Urothelium cell line (cell line): Measurements from ENCODE around the gene TTYH3.
"Not testable (repeated sequence)": the region's sequence is repeated elsewhere in the genome, so short reads cannot be mapped to it uniquely, and the experiment has no call there.

Experiments
- DNase-seq: peaks from one replicate; pipeline ENCODE4 v3.0.0; 2011; ENCODE audit warnings: low spot score, mixed read lengths
- FAIRE-seq: peaks from 2 replicates; lab custom pipeline; 2011; peaks lifted over from hg19 to GRCh38; lab: Jason Lieb, UNC

Gene TTYH3

GRCh38 chr7:2631946-2632732 is at the start of gene TTYH3:
TTYH3 (plus strand) TSS chr7:2631986; CDS start chr7:2632156, 170 bp downstream.
- DNase-seq (no peak), FAIRE-seq (no peak)

GRCh38 chr7:2582006-2582735 is 49.6 kb upstream of the TTYH3 start:
- DNase-seq = no peak
- FAIRE-seq = peak; percentile 85

GRCh38 chr7:2583798-2584580 is 47.8 kb upstream of the TTYH3 start:
- FAIRE-seq = peak; percentile 91
- no peak for DNase-seq

GRCh38 chr7:2585446-2585845 is 46.3 kb upstream of the TTYH3 start:
- FAIRE-seq = peak; percentile 83
- DNase-seq = no peak

GRCh38 chr7:2586326-2587020 is 45.3 kb upstream of the TTYH3 start:
- peak; percentile 65 for FAIRE-seq
- DNase-seq = no peak

GRCh38 chr7:2587134-2587533 is 44.7 kb upstream of the TTYH3 start:
- DNase-seq (no peak), FAIRE-seq (no peak)

GRCh38 chr7:2587778-2588177 is 44.0 kb upstream of the TTYH3 start:
- no peak for DNase-seq
- peak; percentile 87 for FAIRE-seq

- FAIRE-seq = peak; percentile 73
- no peak for DNase-seq
Observed at GRCh38 chr7:2589341-2589740, 42.4 kb upstream of the TTYH3 start.

GRCh38 chr7:2589941-2590340 is 41.8 kb upstream of the TTYH3 start:
- not testable (repeated sequence) for DNase-seq
- FAIRE-seq = peak; percentile 89

GRCh38 chr7:2592375-2592865 is 39.4 kb upstream of the TTYH3 start:
- DNase-seq = no peak
- no peak for FAIRE-seq

- DNase-seq (no peak), FAIRE-seq (peak; percentile 66)
Observed at GRCh38 chr7:2593036-2593727, 38.6 kb upstream of the TTYH3 start.

GRCh38 chr7:2594599-2594998 is 37.2 kb upstream of the TTYH3 start:
- FAIRE-seq (peak; percentile 5), DNase-seq (no peak)

GRCh38 chr7:2595258-2595860 is 36.4 kb upstream of the TTYH3 start:
- FAIRE-seq (no peak), DNase-seq (no peak)

GRCh38 chr7:2596464-2597272 is 35.1 kb upstream of the TTYH3 start:
- DNase-seq = no peak
- FAIRE-seq = peak; percentile 48

- DNase-seq (no peak), FAIRE-seq (peak; percentile 30)
Observed at GRCh38 chr7:2597273-2597640, 34.5 kb upstream of the TTYH3 start.

GRCh38 chr7:2598154-2598823 is 33.5 kb upstream of the TTYH3 start:
- FAIRE-seq = peak; percentile 72

GRCh38 chr7:2601065-2601464 is 30.7 kb upstream of the TTYH3 start:
- DNase-seq (no peak), FAIRE-seq (peak; percentile 65)

More at GRCh38 chr7:2598154-2598823, 33.5 kb upstream of the TTYH3 start:
- DNase-seq = no peak

- no peak for FAIRE-seq
- DNase-seq = no peak
Observed at GRCh38 chr7:2601907-2602306, 29.9 kb upstream of the TTYH3 start.
